Naive thymus-derived CD4-positive, alpha-beta T cell (primary cell): ENCODE measurements around the gene BCL11B. TPM values are rescaled to one million over a fixed set of nuclear protein-coding genes. Genes with fewer than 3 reads are reported as not detected.

Source experiments
- ATAC-seq: fragments of 150-1000 bp; cut with Tn5 transposase; 2 replicates; pipeline ENCODE4 v1.10.0; 2021; ENCODE audit warnings: mild to moderate bottlenecking, moderate library complexity
- CTCF ChIA-PET: fragments of 350-600 bp; sonication (Branson Sonifier 250); formaldehyde crosslinking; loops from one replicate; lab custom pipeline; 2021; ENCODE audit warnings: antibody characterized with exemption; lab: Charles Lee
- POLR2A ChIA-PET: fragments of 350-600 bp; sonication (Branson Sonifier 250); formaldehyde crosslinking; loops from one replicate; lab custom pipeline; 2021; ENCODE audit warnings: antibody characterized with exemption, inconsistent platforms; lab: Charles Lee
- DNase-seq, 9 donors: peaks; one replicate each; pipeline versions ENCODE4 v3.0.0 to v3.0.0-alpha.2; 2020 to 2022; ENCODE audit warnings: mixed read lengths in 1 of 9
- H3K27ac ChIP-seq: one replicate; pipeline ENCODE4 v1.7.0; 2013; ENCODE audit warnings: mild to moderate bottlenecking, low read depth, low read length, moderate library complexity
- H3K27me3 ChIP-seq, 2 donors: one replicate each; pipeline ENCODE4 v1.7.0; 2013; ENCODE audit warnings: low read length in 2 of 2, mild to moderate bottlenecking in 2 of 2, moderate library complexity in 2 of 2; ENCODE audit not compliant: control insufficient read depth in 2 of 2, insufficient read depth in 2 of 2
- H3K36me3 ChIP-seq, 3 experiments: 1 replicate in 2 of 3; 2 replicates in 1 of 3; pipeline ENCODE4 v1.7.0; 2013; ENCODE audit warnings: low read length in 3 of 3, mild to moderate bottlenecking in 3 of 3, moderate library complexity in 1 of 3; ENCODE audit not compliant: insufficient read depth in 3 of 3, control insufficient read depth in 2 of 3
- H3K4me1 ChIP-seq, 2 donors: one replicate each; pipeline ENCODE4 v1.7.0; 2013; ENCODE audit warnings: low read length in 2 of 2, mild to moderate bottlenecking in 2 of 2, moderate library complexity in 1 of 2; ENCODE audit not compliant: control insufficient read depth in 2 of 2, insufficient read depth in 2 of 2
- H3K4me3 ChIP-seq: 2 replicates; pipeline ENCODE4 v1.7.0; 2013; ENCODE audit warnings: mild to moderate bottlenecking, low read length
- H3K9me3 ChIP-seq, 3 experiments: 1 replicate in 2 of 3; 2 replicates in 1 of 3; pipeline ENCODE4 v1.7.0; 2013; ENCODE audit warnings: low read length in 3 of 3; ENCODE audit not compliant: control insufficient read depth in 2 of 3
- H3K27ac Mint-ChIP-seq, 9 donors: one replicate each; pipeline ENCODE4 v1.8.0; 2020 to 2022; ENCODE audit warnings: mixed read lengths in 9 of 9, mild to moderate bottlenecking in 8 of 9, moderate library complexity in 5 of 9, inconsistent platforms in 2 of 9
- H3K27me3 Mint-ChIP-seq, 5 donors: one replicate each; pipeline ENCODE4 v1.8.0; 2021 to 2022; ENCODE audit warnings: mixed read lengths in 5 of 5, mild to moderate bottlenecking in 1 of 5
- H3K36me3 Mint-ChIP-seq, 5 donors: one replicate each; pipeline ENCODE4 v1.8.0; 2020 to 2022; ENCODE audit warnings: mixed read lengths in 5 of 5, mild to moderate bottlenecking in 3 of 5, inconsistent platforms in 1 of 5
- H3K4me1 Mint-ChIP-seq, 7 donors: one replicate each; pipeline ENCODE4 v1.8.0; 2020 to 2022; ENCODE audit warnings: mixed read lengths in 7 of 7, mild to moderate bottlenecking in 3 of 7, inconsistent platforms in 1 of 7
- H3K4me3 Mint-ChIP-seq, 10 donors: one replicate each; pipeline ENCODE4 v1.8.0; 2020 to 2022; ENCODE audit warnings: mild to moderate bottlenecking in 10 of 10, mixed read lengths in 10 of 10, moderate library complexity in 6 of 10, inconsistent platforms in 2 of 10
- H3K9me3 Mint-ChIP-seq, 11 donors: one replicate each; pipeline ENCODE4 v1.8.0; 2020 to 2022; ENCODE audit warnings: mixed read lengths in 11 of 11, mild to moderate bottlenecking in 4 of 11, inconsistent platforms in 1 of 11, moderate library complexity in 1 of 11
- intact Hi-C, 2 donors: fragments of 100-400 bp; cut with micrococcal nuclease; formaldehyde crosslinking; loops; one replicate each; pipeline ENCODE4 v1.15.1; 2023
- polyA plus RNA-seq, 2 donors: library from polyadenylated mRNA; unstranded; fragments of 300-500 nt; fragmentation: Illumina TruSeq; gene quantifications; one replicate each; pipeline ENCODE4 v1.2.3, GENCODE V29; 2021
- total RNA-seq, 6 experiments: library from RNA in 5 of 6; stranded (reverse) in 5 of 6; gene quantifications; 1 replicate in 5 of 6; 2 replicates in 1 of 6; pipeline ENCODE4 v1.2.3 and lab custom pipeline; 2021 to 2026

BCL11B gene
- total and polyA plus RNA-seq, 7 experiments from 2014 or later: 10.9 to 269 (median 145) TPM

DNA sequence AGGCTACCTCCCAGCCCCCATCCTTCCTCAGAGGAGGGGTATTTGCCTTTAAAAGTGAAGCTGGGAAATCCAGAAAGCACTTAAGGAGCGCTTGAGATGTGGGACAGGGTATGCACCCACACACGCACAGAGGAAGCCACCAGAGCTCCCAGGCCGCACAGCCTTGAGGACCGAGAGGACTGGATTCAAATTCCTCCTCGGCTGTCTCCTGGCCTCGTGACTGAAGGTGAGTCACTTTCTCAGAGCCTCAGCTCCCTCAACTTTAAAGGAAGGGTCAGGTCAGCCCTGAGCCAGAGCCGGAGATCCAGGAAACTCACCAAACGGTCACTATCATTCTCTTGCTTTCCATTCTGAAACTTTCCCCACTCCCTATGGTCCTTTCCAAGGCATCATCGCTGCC, 37.6 kb downstream of the BCL11B start:
- Histone ChIP-seq H3K36me3 (peaks cover 0 to 32% (median 11%) of the 10 kb centered on the region in 3 experiments), H3K4me1 (peaks cover 93 to 96% of the 10 kb centered on the region in 2 donors), H3K9me3 (no peaks in the 10 kb centered on the region), H3K27ac (peak overlapping the region; percentile 98), H3K27me3 (no peaks in the 10 kb centered on the region), H3K4me3 (peak overlapping the region; percentile 48)
- peak overlapping the region; percentile 83 to 95 (median 90) for H3K4me3 Mint-ChIP-seq
- no peaks in the 10 kb centered on the region for H3K27me3 Mint-ChIP-seq
- POLR2A ChIA-PET: interaction anchor here (0.6 to 69.0 kb wide), 6 partner anchors 2 to 1048 kb away, joined by 3 to 2458 read pairs (median 689); partner anchors contain the start of gene BCL11B
- CTCF ChIA-PET: interaction anchor here (1.1 to 1.9 kb wide), 7 partner anchors 8 to 34 kb away, joined by 3 to 7 read pairs (median 4); no protein-coding TSS in a partner anchor
- H3K27ac Mint-ChIP-seq: peak overlapping the region; percentile 90 to 100 (median 99)
- peaks cover 0 to 25% (median 0%) of the 10 kb centered on the region in 11 donors for H3K9me3 Mint-ChIP-seq
- intact Hi-C loops: loop anchor here in 1 of 2 donors (10.0 kb wide), 1 partner anchor 830 kb away; the partner anchor contains the start of gene EVL
- peaks cover 7 to 38% (median 28%) of the 10 kb centered on the region in 5 donors for H3K36me3 Mint-ChIP-seq
- DNase-seq (peak in 1 of 9 donors; percentile 43), ATAC-seq (no peak)
- peaks cover 66 to 96% (median 92%) of the 10 kb centered on the region in 7 donors for H3K4me1 Mint-ChIP-seq

DNA sequence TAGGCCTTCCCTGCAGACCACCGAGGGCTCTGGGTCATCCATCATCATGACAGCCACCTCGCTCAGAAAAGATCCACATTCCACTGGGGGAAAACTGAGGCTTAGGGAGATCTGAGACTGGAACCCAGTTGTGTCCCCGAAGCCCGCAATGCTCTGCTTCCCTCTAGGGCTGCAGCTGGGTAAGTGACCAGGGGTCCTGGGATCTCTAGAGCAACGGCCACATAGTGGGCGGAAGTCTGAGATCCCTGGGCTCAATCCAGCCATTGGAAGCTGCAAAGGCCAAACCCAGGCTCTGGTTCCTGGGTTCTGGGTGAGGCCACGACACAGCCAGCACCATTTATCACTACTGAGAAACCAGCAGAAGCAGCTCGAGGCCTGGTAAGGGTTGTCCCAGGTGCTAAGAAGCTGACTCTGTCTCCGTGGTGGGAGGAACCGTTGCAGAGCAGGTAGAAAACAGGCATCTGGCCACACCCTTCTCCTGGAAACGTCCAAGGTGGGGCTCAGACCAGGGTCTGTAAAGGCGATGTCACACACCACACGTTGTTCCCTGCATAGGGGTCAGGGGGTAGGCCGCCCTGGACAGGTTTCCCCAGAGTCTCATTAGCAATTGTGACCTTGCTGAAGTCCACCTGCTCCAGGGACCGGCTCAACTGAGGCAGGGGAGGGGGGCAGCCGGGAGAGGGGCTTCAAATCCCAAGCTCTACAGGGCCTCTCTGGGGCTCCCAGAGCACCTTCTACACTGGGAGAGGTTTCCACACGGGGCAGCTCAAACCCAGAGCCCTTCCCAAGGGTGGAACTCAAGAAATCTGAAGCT, 38.6 kb downstream of the BCL11B start:
- ChIA-PET CTCF (interaction anchor here (0.6 to 4.1 kb wide), 13 partner anchors 8 to 1040 kb away, joined by 3 to 14 read pairs (median 4); no protein-coding TSS in a partner anchor), POLR2A (interaction anchor here (0.6 to 69.0 kb wide), 6 partner anchors 1 to 1060 kb away, joined by 3 to 2458 read pairs (median 689); partner anchors contain the start of gene BCL11B)
- intact Hi-C loops: loop anchor here in 1 of 2 donors (10.0 kb wide), 1 partner anchor 831 kb away; the partner anchor contains the start of gene EVL
- peak overlapping the region; percentile 98 for H3K27ac ChIP-seq
- H3K9me3 ChIP-seq: no peaks in the 10 kb centered on the region
- H3K9me3 Mint-ChIP-seq: peaks cover 0 to 30% (median 0%) of the 10 kb centered on the region in 11 donors
- DNase-seq (no peak), ATAC-seq (no peak)
- H3K4me3 ChIP-seq: peak overlapping the region; percentile 48
- peak overlapping the region; percentile 83 to 95 (median 90) for H3K4me3 Mint-ChIP-seq
- peaks cover 93 to 96% of the 10 kb centered on the region in 2 donors for H3K4me1 ChIP-seq
- H3K27ac Mint-ChIP-seq: peak overlapping the region; percentile 90 to 100 (median 99)
- peaks cover 6 to 41% (median 35%) of the 10 kb centered on the region in 5 donors for H3K36me3 Mint-ChIP-seq
- peaks cover 67 to 96% (median 92%) of the 10 kb centered on the region in 7 donors for H3K4me1 Mint-ChIP-seq
- H3K36me3 ChIP-seq: peaks cover 6 to 32% (median 7%) of the 10 kb centered on the region in 3 experiments
- H3K27me3 Mint-ChIP-seq: no peaks in the 10 kb centered on the region
- no peaks in the 10 kb centered on the region for H3K27me3 ChIP-seq

DNA sequence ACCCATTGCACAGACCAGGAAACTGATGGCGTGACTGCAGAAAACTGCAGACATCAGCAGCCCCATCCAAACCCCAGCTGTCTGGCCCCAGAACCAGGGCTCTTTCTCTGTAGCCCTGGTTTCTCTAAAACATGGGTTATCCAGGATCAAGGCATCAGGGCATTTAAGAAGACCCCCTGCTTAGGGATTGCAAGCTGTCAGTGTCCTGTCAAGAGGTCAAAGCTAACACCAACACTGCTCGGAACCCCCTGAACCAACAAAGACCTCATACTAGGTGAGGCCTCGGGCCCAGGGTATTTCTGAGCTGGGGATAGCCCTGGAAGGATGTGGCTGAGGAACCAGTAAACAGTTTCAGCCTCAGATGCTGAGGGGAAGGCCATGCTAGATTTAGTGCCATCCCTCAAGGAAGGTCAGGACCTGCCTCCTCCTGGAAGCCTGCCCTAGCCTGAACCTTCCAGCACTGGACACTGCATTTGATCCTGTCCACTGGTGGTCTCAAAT, 39.2 kb downstream of the BCL11B start:
- Histone ChIP-seq H3K36me3 (peaks cover under 1 to 31% (median 10%) of the 10 kb centered on the region in 3 experiments), H3K27me3 (no peaks in the 10 kb centered on the region), H3K27ac (peak overlapping the region; percentile 98), H3K4me3 (peak overlapping the region; percentile 48), H3K9me3 (no peaks in the 10 kb centered on the region), H3K4me1 (peaks cover 93 to 96% of the 10 kb centered on the region in 2 donors)
- intact Hi-C loops: loop anchor here in 1 of 2 donors (10.0 kb wide), 1 partner anchor 832 kb away; the partner anchor contains the start of gene EVL
- ChIA-PET POLR2A (interaction anchor here (1.1 to 69.0 kb wide), 4 partner anchors 1 to 1060 kb away, joined by 4 to 2458 read pairs (median 1916); partner anchors contain the start of gene BCL11B), CTCF (interaction anchor here (0.6 to 4.1 kb wide), 6 partner anchors 10 to 1039 kb away, joined by 3 to 14 read pairs (median 4); no protein-coding TSS in a partner anchor)
- peak in 2 of 9 donors; percentile 21 to 44 for DNase-seq
- no peak for ATAC-seq
- Mint-ChIP-seq H3K27ac (peak overlapping the region; percentile 90 to 100 (median 99)), H3K4me3 (peak overlapping the region; percentile 83 to 95 (median 90)), H3K9me3 (peaks cover 0 to 30% (median 0%) of the 10 kb centered on the region in 11 donors), H3K4me1 (peaks cover 67 to 96% (median 92%) of the 10 kb centered on the region in 7 donors), H3K36me3 (peaks cover 10 to 42% (median 35%) of the 10 kb centered on the region in 5 donors), H3K27me3 (no peaks in the 10 kb centered on the region)

DNA sequence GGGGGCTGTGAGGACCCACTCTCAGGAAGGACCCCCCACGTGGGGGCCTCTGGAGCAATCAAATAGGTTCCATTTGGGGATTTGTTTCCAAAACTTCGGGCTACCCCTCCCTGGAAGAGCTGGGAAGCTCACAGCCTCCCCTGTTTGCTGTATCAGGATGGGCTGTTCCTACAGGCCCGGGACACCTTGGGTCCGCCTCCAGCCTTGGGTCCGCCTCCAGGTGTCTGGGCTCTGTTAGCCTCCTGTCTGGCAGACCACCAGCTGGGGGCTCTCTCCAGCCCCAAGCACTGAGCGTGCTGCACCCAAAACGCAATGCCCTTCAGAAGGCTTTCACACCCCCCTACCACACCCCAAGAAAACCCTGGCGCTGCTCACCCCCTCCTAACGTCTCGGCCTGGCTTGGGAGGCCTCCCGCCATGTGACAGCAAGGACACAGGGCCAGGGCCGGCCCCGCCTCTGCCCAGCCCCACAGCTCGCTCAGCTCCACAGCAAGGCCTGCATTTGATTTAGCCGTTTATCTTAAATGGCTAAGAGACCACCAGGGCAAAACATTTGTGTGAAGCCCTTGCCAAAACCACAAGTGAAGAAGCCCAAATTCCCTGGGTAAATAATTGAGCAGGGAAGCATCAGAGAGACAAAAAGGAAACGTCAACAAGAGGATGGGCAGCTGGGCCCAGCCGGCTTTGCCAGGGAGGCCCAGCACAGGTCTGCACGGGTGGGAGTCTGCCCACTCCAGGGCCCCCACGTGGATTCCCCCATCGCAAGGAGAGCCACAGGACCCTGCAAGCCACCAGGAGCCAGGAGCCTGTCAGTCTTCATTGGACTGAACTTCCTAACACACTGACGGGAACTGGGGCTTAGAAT, 39.9 kb downstream of the BCL11B start:
- peak overlapping the region; percentile 73 to 95 (median 90) for H3K4me3 Mint-ChIP-seq
- Histone ChIP-seq H3K27me3 (no peaks in the 10 kb centered on the region), H3K9me3 (no peaks in the 10 kb centered on the region), H3K4me1 (peaks cover 93 to 96% of the 10 kb centered on the region in 2 donors), H3K27ac (peak overlapping the region; percentile 98), H3K36me3 (peaks cover 0 to 32% (median 14%) of the 10 kb centered on the region in 3 experiments), H3K4me3 (peak overlapping the region; percentile 48)
- peaks cover 10 to 44% (median 33%) of the 10 kb centered on the region in 5 donors for H3K36me3 Mint-ChIP-seq
- H3K27me3 Mint-ChIP-seq: no peaks in the 10 kb centered on the region
- DNase-seq (peak in 2 of 9 donors; percentile 23 to 54), ATAC-seq (no peak)
- H3K9me3 Mint-ChIP-seq: peaks cover 0 to 32% (median 0%) of the 10 kb centered on the region in 11 donors
- ChIA-PET CTCF (interaction anchor here (0.9 to 4.1 kb wide), 4 partner anchors 11 to 43 kb away, joined by 3 to 14 read pairs (median 4); no protein-coding TSS in a partner anchor), POLR2A (interaction anchor here (0.5 to 69.0 kb wide), 5 partner anchors 0 to 1063 kb away, joined by 4 to 2458 read pairs (median 1374); partner anchors contain the start of gene BCL11B)
- intact Hi-C loops: loop anchor here in 1 of 2 donors (2.0 to 10.0 kb wide), 3 partner anchors 15 to 833 kb away; partner anchors contain the start of gene EVL
- peak overlapping the region; percentile 90 to 100 (median 99) for H3K27ac Mint-ChIP-seq
- H3K4me1 Mint-ChIP-seq: peaks cover 67 to 96% (median 92%) of the 10 kb centered on the region in 7 donors

DNA sequence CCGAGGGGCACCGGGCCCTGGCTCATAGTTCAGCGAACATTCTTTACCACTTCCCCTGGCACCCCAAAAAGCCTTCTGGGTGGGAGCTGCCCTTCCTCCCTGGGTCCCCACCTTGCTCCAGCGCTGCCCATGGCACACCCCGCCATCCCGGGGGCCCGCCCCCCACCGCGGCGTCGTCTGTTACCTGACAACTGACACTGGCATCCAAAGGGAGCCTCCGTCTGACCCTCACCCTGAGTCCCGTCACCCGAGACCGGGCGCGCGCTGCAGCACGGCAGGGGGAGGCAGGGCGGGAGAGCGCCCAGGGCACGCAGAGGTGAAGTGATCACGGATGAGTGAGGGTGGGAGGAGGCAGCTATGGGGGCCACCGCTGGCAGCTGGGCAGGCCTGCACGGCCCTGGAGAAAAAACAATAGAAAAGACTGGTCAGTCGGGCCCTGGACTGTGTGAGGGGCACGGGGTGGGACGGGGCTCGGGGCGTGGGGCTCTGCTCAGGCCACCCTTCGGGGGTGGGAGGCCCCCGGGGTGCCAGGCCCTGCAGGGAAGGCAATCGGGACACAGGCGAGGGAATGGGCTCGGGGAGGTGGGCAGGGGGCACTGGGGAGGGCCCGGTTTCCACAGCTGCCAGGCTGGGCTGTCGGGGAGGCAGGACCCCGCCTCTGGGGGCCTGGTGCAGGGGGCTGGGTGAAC, 40.7 kb downstream of the BCL11B start:
- peaks cover 65 to 96% (median 92%) of the 10 kb centered on the region in 7 donors for H3K4me1 Mint-ChIP-seq
- H3K27me3 Mint-ChIP-seq: no peaks in the 10 kb centered on the region
- peaks cover 94 to 96% of the 10 kb centered on the region in 2 donors for H3K4me1 ChIP-seq
- H3K4me3 ChIP-seq: peak overlapping the region; percentile 48
- H3K36me3 Mint-ChIP-seq: peaks cover 10 to 48% (median 36%) of the 10 kb centered on the region in 5 donors
- ChIA-PET CTCF (interaction anchor here (0.6 to 4.1 kb wide), 12 partner anchors 13 to 1044 kb away, joined by 3 to 14 read pairs (median 6); no protein-coding TSS in a partner anchor), POLR2A (interaction anchor here (1.0 to 69.0 kb wide), 4 partner anchors 1 to 298 kb away, joined by 3 to 2458 read pairs (median 1916); partner anchors contain the start of gene BCL11B)
- H3K27me3 ChIP-seq: no peaks in the 10 kb centered on the region
- H3K27ac Mint-ChIP-seq: peak overlapping the region; percentile 98 to 100 (median 99)
- no peak for ATAC-seq
- DNase-seq: peak in 1 of 9 donors; percentile 36
- intact Hi-C loops: loop anchor here in 1 of 2 donors (2.0 to 10.0 kb wide), 3 partner anchors 15 to 833 kb away; partner anchors contain the start of gene EVL
- peak overlapping the region; percentile 98 for H3K27ac ChIP-seq
- H3K36me3 ChIP-seq: peaks cover 0 to 38% (median 14%) of the 10 kb centered on the region in 3 experiments
- peak overlapping the region; percentile 84 to 95 (median 92) for H3K4me3 Mint-ChIP-seq
- H3K9me3 ChIP-seq: no peaks in the 10 kb centered on the region
- peaks cover 0 to 31% (median 0%) of the 10 kb centered on the region in 11 donors for H3K9me3 Mint-ChIP-seq
